CD4-positive, alpha-beta T cell treated with Interleukin-6 for 4 hours (primary cell): ENCODE measurements around the gene KCNMB2.
"Not testable (repeated sequence)": the region's sequence is repeated elsewhere in the genome, so short reads cannot be mapped to it uniquely, and the experiment has no call there.

ENCODE experiments used
- DNase-seq: peaks from one replicate; pipeline ENCODE4 v3.0.0-alpha.2; 2020; ENCODE audit warnings: mixed read lengths

KCNMB2 gene

DNA sequence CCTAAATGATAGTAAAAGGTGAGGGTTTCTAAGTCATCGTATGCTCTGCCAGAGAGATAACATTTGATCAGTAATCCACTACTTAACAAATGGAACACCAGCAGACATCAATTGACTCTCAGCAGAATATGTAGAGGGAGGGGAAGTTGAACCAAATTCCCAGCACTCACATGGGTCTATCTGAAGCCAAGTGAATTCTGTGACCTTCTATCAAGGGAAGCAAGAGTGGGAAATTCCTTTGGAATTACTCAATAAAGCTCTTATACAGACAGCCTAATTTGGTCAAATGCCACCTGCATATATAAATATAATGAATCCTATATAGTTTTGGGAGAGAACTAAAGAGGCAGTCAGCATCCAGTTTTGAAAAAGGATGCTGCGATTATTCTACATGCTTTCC is 15.8 kb upstream of the KCNMB2 start:
- DNase-seq: no peak

GRCh38 chr3:178522200-178523052 is 13.8 kb upstream of the KCNMB2 start:
- DNase-seq: no peak

GRCh38 chr3:178525251-178525650 is 11.0 kb upstream of the KCNMB2 start:
- DNase-seq: no peak

- DNase-seq: no peak
Measured at GRCh38 chr3:178526291-178526690, 9.9 kb upstream of the KCNMB2 start.

- no peak for DNase-seq
Measured at GRCh38 chr3:178527981-178528380, 8.3 kb upstream of the KCNMB2 start.

GRCh38 chr3:178529606-178530225 is 6.5 kb upstream of the KCNMB2 start:
- no peak for DNase-seq

- DNase-seq: no peak
Measured at GRCh38 chr3:178532476-178532875, 3.8 kb upstream of the KCNMB2 start.

- no peak for DNase-seq
Measured at GRCh38 chr3:178537122-178537705, 978 bp downstream of the KCNMB2 start.

DNA sequence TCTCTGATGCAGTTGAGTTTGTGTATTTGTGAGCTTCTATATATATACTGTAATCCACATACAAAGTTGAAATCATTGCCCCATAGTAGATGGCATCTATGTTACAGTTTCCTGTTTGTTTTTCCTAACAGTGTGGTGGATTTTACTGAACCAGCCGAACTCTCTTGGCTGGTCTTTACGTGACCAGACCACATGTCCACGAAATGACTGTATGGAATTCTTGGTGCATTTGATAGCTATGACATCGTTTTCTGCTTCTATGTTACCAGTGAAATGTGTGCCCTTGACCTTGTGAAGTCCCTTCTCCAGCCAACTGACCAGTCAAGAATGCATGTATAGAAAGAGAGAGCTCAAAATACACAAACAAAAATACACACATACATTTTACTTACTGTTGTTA is 1.8 kb downstream of the KCNMB2 start:
- DNase-seq: no peak

- DNase-seq: no peak
Measured at GRCh38 chr3:178540184-178540583, 3.9 kb downstream of the KCNMB2 start.

DNA sequence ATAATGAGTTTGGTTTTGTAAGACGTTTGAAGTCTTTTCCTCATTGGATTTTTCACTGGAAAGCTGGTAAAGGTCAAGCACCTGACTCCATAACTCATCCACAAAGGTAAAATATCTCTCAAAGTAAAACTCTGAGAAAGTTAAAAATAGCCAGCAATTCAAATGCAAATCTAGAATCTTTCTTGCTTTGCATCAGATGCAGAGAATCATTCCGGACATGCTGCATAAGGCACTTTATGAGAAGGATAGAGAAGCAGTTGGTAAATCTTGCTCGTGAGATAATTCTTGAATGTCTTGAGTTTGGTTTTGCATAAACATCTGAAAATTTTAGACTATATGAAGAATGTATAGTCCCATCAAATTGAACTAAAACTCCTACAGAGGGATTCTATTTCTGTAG is 9.1 kb downstream of the KCNMB2 start:
- DNase-seq: no peak

DNA sequence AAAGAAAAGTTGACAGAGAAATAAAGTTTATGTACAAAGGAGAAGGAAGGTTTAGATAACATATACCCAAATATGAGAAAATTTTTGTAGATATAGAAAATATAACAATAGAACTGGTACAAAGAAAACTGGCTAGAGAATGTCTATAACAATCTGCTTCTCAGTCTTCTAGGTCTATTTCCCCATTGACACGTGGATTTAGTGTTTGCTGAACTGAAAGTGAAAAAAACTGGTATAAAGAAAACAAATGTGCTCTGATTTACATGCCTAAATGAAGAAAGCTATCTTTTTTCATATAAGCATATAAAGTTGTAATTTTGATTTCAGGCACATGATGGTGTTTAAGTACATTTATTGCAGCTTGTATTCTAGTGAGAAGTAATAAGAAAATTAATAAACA is 9.8 kb downstream of the KCNMB2 start:
- DNase-seq: no peak

DNA sequence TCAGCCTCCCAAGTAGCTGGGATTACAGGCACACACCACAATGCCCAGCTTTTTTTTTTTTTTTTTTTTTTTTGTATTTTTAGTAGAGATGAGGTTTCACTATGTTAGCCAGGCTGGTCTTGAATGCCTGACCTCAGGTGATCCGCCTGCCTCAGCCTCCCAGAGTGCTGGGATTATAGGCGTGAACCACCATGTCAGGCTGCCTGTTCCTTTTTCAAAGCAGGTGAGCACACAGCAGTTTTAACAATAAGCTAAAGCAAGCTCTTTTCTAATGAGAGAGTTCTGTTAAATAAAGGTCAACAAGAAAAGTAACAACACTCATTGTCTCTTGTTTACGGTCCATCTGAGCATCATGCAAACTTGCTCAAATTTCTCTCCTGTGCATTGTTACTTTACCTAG is 13.2 kb downstream of the KCNMB2 start:
- not testable (repeated sequence) for DNase-seq

DNA sequence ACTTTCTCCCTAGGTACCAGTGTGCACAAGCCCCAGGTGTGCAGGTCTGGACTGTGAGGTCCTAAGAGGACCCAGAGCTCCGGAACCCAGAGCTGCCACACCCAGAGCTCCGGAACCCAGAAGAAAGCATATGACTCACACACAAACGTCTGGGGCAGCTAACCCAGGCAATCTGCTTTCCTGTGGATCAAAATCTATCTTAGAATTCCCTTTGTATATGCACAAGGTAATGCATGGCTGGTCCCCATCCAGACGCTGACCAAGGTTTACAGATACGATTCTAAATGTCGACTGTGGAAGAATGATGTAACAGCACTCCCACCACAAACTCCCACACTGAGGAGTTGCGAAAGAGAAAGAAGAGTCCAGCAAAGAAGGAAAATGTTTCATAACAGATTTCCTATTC is 15.7 kb downstream of the KCNMB2 start:
- no peak for DNase-seq

GRCh38 chr3:178558637-178559036 is 22.4 kb downstream of the KCNMB2 start:
- no peak for DNase-seq

DNA sequence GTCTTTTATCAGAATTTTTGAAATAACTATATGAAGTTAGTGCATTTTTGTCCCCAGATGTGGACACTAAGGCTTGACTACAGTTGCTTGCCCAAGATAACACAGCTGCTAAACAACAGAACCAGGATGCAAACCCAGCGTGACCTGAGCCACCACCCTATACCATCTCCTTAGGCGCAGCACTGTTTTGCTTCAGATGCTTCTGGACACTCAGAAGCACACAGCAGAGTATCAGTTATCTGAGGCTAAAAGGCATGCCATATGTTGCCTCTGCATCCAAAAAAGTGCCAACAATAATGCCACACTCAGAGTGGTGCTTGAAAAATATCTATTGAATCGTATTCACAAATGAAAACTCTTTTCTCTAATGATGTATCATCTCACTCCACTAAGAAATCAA is 24.5 kb downstream of the KCNMB2 start:
- no peak for DNase-seq

- no peak for DNase-seq
Measured at GRCh38 chr3:178561239-178561638, 25.0 kb downstream of the KCNMB2 start.

- DNase-seq: no peak
Measured at GRCh38 chr3:178562143-178562946, 26.1 kb downstream of the KCNMB2 start.

DNA sequence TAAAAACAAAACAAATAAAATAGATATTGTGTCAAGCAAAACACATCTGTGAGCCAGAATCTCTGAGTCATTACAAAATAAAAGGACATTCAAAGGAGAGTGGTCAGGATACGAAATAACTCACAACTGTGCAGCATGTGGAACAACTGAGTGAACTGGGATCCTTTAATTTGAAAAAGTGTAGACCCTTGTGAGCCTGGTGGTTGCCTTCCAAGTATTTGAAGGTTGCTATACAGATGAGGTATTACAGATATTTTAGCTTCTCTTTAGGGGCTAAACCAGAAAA is 26.7 kb downstream of the KCNMB2 start:
- no peak for DNase-seq

- DNase-seq: no peak
Measured at GRCh38 chr3:178567611-178568010, 31.4 kb downstream of the KCNMB2 start.

DNA sequence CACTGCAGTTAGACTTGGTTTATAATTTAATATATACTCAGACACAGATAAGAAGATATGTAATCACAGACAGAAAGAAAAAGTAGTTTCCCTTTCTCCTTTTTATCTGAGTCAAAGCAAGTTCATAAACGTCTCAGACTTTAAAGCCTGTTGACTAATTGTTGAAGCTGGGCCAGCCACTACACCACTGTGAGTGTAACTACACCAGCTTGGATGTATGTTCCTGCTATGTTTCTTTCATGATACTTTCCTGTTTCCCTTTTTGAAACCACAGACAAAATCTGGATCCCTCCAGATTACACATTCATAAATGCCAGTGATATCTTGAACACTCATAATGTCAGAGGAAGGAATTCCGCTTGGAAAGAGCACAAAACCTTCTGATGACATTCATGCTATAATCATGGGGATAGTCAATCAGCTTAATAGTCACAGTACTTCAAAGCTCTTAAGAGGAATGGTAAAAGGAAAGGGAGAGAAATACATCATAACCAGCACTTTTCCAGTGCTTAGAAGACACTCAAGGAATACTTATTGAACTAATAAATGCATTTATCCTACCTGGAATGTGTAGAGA is 32.0 kb downstream of the KCNMB2 start:
- no peak for DNase-seq

GRCh38 chr3:178568911-178569310 is 32.7 kb downstream of the KCNMB2 start:
- no peak for DNase-seq

DNA sequence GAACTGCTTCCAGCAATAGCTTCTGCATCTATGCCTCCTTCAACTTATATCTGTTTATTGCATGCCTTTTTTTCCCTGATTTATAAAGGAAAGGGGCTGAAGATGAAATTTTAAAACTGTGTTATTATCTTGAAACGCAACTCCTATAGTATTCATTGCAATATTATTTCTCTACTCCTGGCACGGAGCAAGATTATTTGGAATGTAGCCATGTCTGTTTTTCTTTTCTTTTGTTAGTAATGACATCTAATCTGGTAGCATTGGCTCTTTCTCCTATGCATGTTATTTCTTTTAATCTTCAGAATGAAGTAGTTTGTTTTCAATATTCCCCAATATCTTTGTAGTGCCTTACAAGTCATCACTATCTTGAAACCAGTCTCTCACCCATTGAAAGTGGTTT is 33.6 kb downstream of the KCNMB2 start:
- no peak for DNase-seq
